ENCODE measurements around the gene ADGRB3.
"Not testable (repeated sequence)": the region's sequence is repeated elsewhere in the genome, so short reads cannot be mapped to it uniquely, and the experiment has no call there.

Gene ADGRB3

GRCh38 chr6:69370763-69371162 lies 735.7 kb downstream of the ADGRB3 start:
- DNase-seq: no peak

GRCh38 chr6:69378326-69378725 lies 743.2 kb downstream of the ADGRB3 start:
- DNase-seq: no peak

- DNase-seq: no peak
Observed at GRCh38 chr6:69379518-69379917, 744.4 kb downstream of the ADGRB3 start.

GRCh38 chr6:69383627-69384026 lies 748.5 kb downstream of the ADGRB3 start:
- no peak for DNase-seq

GRCh38 chr6:69386426-69386825 lies 751.3 kb downstream of the ADGRB3 start:
- DNase-seq: no peak

GRCh38 chr6:69390125-69390524 lies 755.0 kb downstream of the ADGRB3 start:
- no peak for DNase-seq

GRCh38 chr6:69391106-69391505 lies 756.0 kb downstream of the ADGRB3 start:
- DNase-seq: no peak

GRCh38 chr6:69392745-69393144 lies 757.7 kb downstream of the ADGRB3 start:
- DNase-seq: no peak

- DNase-seq: no peak
Observed at GRCh38 chr6:69398311-69398710, 763.2 kb downstream of the ADGRB3 start.

- DNase-seq: no peak
Observed at GRCh38 chr6:69398729-69399128, 763.6 kb downstream of the ADGRB3 start.

- DNase-seq: no peak
Observed at GRCh38 chr6:69408886-69409285, 773.8 kb downstream of the ADGRB3 start.

- no peak for DNase-seq
Observed at GRCh38 chr6:69416776-69417175, 781.7 kb downstream of the ADGRB3 start.

GRCh38 chr6:69421269-69421668 lies 786.2 kb downstream of the ADGRB3 start:
- DNase-seq: no peak

GRCh38 chr6:69422020-69422419 lies 786.9 kb downstream of the ADGRB3 start:
- DNase-seq: no peak

- peak; percentile 69 for DNase-seq
Observed at GRCh38 chr6:69422475-69422874, 787.4 kb downstream of the ADGRB3 start.

GRCh38 chr6:69423785-69424184 lies 788.7 kb downstream of the ADGRB3 start:
- no peak for DNase-seq

- DNase-seq: no peak
Observed at GRCh38 chr6:69424581-69424980, 789.5 kb downstream of the ADGRB3 start.

- no peak for DNase-seq
Observed at GRCh38 chr6:69427882-69428281, 792.8 kb downstream of the ADGRB3 start.

GRCh38 chr6:69432168-69432567 lies 797.1 kb downstream of the ADGRB3 start:
- not testable (repeated sequence) for DNase-seq

GRCh38 chr6:69433116-69433515 lies 798.0 kb downstream of the ADGRB3 start:
- not testable (repeated sequence) for DNase-seq

- DNase-seq: no peak
Observed at GRCh38 chr6:69438113-69438512, 803.0 kb downstream of the ADGRB3 start.

All from NCI-H748 treated with DMSO at 0.1 percent for 48 hours (cell line).